Caki2 (cell line): Measurements from ENCODE around the gene CACNA1C. TPM values are rescaled to one million over a fixed set of nuclear protein-coding genes. Genes with fewer than 3 reads are reported as not detected.

Experiments
- DNase-seq: peaks from one replicate; pipeline ENCODE4 v3.0.0-alpha.2; 2015; ENCODE audit warnings: low read depth
- in situ Hi-C: cut with HindIII; loops from 2 replicates; pipeline ENCODE4 v1.10.0; 2016; ENCODE audit warnings: low sequenced_read_pairs, low pct_unique_long_range_greater_than_20kb, mixed read lengths
- total RNA-seq: library from RNA; depleted of rRNA; stranded (reverse); fragments of >200 nt; shearing (Covaris generic); gene quantifications from 2 replicates; pipeline ENCODE4 v1.2.3, GENCODE V29; 2014; ENCODE audit warnings: low replicate concordance

Gene CACNA1C
- total RNA-seq, 1 experiment from 2014 or later, result 1.2 TPM

- DNase-seq, result peak; percentile 95
- in situ Hi-C loops, result no loop called here
Measured at GRCh38 chr12:2268471-2269286, 215.9 kb downstream of the CACNA1C start.

- DNase-seq, result no peak
- in situ Hi-C loops, result no loop called here
Measured at GRCh38 chr12:2270846-2271245, 218.1 kb downstream of the CACNA1C start.

- DNase-seq, result no peak
- in situ Hi-C loops, result no loop called here
Measured at GRCh38 chr12:2271961-2272360, 219.2 kb downstream of the CACNA1C start.

- in situ Hi-C loops, result no loop called here
- DNase-seq, result no peak
Measured at GRCh38 chr12:2273288-2273687, 220.5 kb downstream of the CACNA1C start.

- DNase-seq, result no peak
- in situ Hi-C loops, result no loop called here
Measured at GRCh38 chr12:2273751-2274150, 221.0 kb downstream of the CACNA1C start.

- in situ Hi-C loops, result no loop called here
- DNase-seq, result no peak
Measured at GRCh38 chr12:2274733-2275132, 221.9 kb downstream of the CACNA1C start.

- no peak for DNase-seq
- in situ Hi-C loops, result no loop called here
Measured at GRCh38 chr12:2276288-2277033, 223.7 kb downstream of the CACNA1C start.

GRCh38 chr12:2277492-2278155 lies 224.8 kb downstream of the CACNA1C start:
- in situ Hi-C loops, result no loop called here
- DNase-seq, result no peak

- DNase-seq, result no peak
- in situ Hi-C loops, result no loop called here
Measured at GRCh38 chr12:2281446-2281845, 228.7 kb downstream of the CACNA1C start.

- in situ Hi-C loops, result no loop called here
Measured at GRCh38 chr12:2282318-2282717, 229.5 kb downstream of the CACNA1C start.

GRCh38 chr12:2283480-2283879 lies 230.7 kb downstream of the CACNA1C start:
- in situ Hi-C loops, result no loop called here

More at GRCh38 chr12:2282318-2282717, 229.5 kb downstream of the CACNA1C start:
- DNase-seq, result no peak

GRCh38 chr12:2283916-2284315 lies 231.1 kb downstream of the CACNA1C start:
- DNase-seq, result no peak
- in situ Hi-C loops, result no loop called here

More at GRCh38 chr12:2283480-2283879, 230.7 kb downstream of the CACNA1C start:
- no peak for DNase-seq

- no peak for DNase-seq
- in situ Hi-C loops, result no loop called here
Measured at GRCh38 chr12:2284321-2284813, 231.6 kb downstream of the CACNA1C start.

- peak; percentile 81 for DNase-seq
- in situ Hi-C loops, result no loop called here
Measured at GRCh38 chr12:2284857-2285256, 232.1 kb downstream of the CACNA1C start.

- in situ Hi-C loops, result no loop called here
- no peak for DNase-seq
Measured at GRCh38 chr12:2285462-2285861, 232.7 kb downstream of the CACNA1C start.

GRCh38 chr12:2286047-2286446 lies 233.3 kb downstream of the CACNA1C start:
- in situ Hi-C loops, result no loop called here
- DNase-seq, result no peak

- in situ Hi-C loops, result no loop called here
- DNase-seq, result no peak
Measured at GRCh38 chr12:2286461-2287131, 233.8 kb downstream of the CACNA1C start.

- in situ Hi-C loops, result no loop called here
- DNase-seq, result no peak
Measured at GRCh38 chr12:2287151-2287550, 234.4 kb downstream of the CACNA1C start.
